GM21737 (cell line): Measurements from ENCODE around the gene TXNDC15.

ENCODE experiments used
- ATAC-seq: cut with Tn5 transposase; IDR thresholded peaks from one replicate; pipeline ENCODE4 v1.9.1; 2021; ENCODE audit warnings: mild to moderate bottlenecking, moderate library complexity; ENCODE audit not compliant: unreplicated experiment

TXNDC15 gene

DNA sequence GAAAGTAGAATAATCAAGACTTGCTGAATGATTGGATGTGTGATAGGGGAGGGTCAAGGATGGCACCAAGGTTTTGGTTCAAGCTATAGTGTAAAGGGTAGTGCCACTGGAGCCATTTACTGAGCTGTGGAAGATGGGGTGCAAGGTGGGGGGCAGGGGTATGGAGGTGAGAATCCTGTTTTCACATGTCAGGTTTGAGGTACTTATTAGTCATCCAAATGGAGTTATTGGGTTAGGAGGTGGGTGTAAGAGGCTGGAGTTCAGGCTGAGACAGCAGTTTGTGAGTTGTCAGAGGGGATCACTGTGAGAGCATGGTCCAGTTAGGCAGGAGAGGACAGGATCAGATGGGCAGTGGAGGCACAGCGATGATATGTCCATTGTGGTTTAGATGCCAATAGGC, 39.6 kb downstream of the TXNDC15 start:
- no peak for ATAC-seq

DNA sequence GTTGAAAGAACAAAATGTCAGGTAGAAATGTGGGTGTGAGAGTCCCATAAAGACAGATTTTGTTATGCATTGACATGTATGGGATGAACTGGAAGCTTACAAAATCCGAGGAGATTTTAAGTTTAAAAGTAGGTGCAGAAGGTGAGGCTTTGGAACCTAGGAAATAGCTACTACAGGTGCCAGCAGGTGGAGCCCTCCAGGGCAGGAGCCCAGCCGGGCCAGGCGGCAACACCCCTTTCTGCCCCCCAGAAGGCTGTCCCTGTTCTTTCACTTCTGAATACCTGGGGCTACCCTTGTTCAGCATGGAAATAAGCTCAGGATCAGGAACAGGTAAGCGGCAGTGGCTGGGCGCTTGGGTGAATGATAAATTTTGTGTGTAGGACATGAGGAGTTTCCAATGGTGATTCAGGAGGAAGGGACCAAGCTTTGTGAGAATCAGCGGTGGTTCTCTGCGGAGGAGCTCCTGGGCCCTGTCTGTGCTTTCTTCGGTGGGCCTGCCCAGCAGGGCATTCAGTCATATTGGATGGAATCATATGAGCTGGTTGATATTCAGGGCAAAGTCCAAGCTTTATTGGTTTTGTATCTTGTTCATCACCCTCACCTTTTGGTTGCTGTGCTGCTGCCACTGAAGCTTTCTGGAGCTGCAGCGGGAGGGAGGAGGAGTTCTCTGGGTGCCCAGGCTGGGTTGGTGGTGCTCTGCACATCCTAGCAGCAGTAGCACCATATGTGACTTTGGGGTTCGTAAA, 43.1 kb downstream of the TXNDC15 start:
- no peak for ATAC-seq

GRCh38 chr5:134918861-134919260, 44.7 kb downstream of the TXNDC15 start:
- no peak for ATAC-seq

DNA sequence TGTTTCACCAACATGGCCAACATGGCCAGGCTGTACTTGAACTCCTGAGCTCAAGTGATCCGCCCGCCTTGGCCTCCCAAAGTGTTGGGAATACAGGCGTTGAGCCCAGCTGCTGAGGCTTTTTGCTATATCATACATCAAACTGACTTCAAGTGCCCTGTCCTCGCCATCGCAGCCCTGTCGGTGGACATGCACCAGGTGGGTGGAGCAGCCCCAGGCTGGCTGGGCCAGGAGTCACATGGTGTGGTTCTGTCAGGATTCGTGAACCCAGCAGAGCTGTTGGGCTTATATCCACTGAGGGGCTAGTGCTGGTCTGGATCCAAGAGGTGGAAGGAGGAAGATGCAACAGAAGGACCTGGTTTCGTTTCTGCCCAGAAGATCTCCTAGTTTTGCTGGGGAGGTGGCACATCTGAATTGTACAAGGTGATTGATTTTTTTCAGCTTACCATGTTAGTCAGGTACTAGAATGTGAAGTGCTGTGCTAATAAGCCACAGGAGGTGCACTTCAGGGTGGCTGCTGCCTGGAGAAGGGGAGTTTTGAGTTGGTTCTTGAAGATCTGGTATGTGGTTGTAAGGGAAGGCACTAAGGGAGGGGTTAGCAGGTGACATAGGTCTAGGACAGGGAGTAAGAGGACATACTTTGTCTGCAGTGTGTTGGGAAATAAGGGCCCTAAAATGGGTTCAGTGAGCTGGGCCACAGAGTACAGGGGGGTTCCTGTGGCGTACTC, 46.8 kb downstream of the TXNDC15 start:
- ATAC-seq = no peak

- ATAC-seq = no peak
Measured at GRCh38 chr5:134932508-134932907, 58.3 kb downstream of the TXNDC15 start.

- no peak for ATAC-seq
Measured at GRCh38 chr5:134934202-134934601, 60.0 kb downstream of the TXNDC15 start.

GRCh38 chr5:134935711-134936602, 61.8 kb downstream of the TXNDC15 start:
- no peak for ATAC-seq

DNA sequence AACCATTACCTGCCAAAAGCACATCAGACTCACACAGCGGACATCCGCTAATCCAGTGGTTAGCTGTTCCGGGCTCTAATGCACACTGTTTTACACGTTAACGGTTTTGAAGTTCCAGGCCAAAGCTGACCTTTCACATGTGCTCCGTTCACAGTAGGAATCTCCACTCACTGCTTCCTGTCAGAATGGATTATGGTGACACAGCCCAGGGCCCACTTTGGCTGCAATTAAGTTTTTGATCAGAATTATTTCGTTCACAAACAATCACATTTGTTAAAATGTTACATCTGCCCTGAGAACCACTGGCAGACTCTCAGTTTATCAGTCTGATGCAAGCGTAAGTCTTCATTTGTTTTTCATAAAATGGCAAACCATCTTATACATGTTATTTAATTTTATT, 63.4 kb downstream of the TXNDC15 start:
- ATAC-seq = no peak

GRCh38 chr5:134938030-134938429, 63.9 kb downstream of the TXNDC15 start:
- ATAC-seq = no peak

- no peak for ATAC-seq
Measured at GRCh38 chr5:134939500-134939899, 65.3 kb downstream of the TXNDC15 start.

GRCh38 chr5:134943547-134943946, 69.4 kb downstream of the TXNDC15 start:
- no peak for ATAC-seq

DNA sequence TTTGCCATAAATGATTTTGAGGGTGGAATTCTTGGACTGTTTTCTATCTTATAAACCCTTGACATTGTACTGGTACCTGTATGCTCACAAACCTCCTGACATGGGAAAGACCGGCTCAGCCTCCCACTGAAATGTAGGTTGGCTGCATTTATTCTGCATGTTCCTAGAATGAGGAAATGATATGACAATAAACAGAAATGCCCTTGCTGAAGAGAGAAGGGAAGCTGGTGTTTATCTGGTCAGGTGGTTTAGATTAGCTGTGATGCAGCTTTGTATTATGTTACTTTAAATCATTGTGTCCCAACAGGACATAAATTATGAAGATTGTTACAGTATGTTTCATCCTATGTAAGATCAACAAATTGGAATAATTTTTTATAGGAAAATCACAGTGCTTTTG, 70.5 kb downstream of the TXNDC15 start:
- no peak for ATAC-seq

- no peak for ATAC-seq
Measured at GRCh38 chr5:134945041-134945440, 70.9 kb downstream of the TXNDC15 start.

GRCh38 chr5:134948911-134949310, 74.7 kb downstream of the TXNDC15 start:
- no peak for ATAC-seq

- ATAC-seq = no peak
Measured at GRCh38 chr5:134949316-134949715, 75.1 kb downstream of the TXNDC15 start.
